AG09309 (cell line): Measurements from ENCODE around the gene NSMF.

Experiments
- DNase-seq: peaks from one replicate; pipeline ENCODE4 v3.0.0-alpha.2; 2010; ENCODE audit warnings: low read depth
- H3K4me3 ChIP-seq: 2 replicates; pipeline ENCODE4 v1.5.1; 2011; ENCODE audit warnings: mild to moderate bottlenecking, low read depth, low read length, moderate library complexity; ENCODE audit not compliant: control insufficient read depth
- CTCF ChIP-seq: IDR thresholded peaks from 2 replicates; pipeline ENCODE4 v1.5.1; 2011; ENCODE audit warnings: mild to moderate bottlenecking, low read depth, low read length, inconsistent platforms; ENCODE audit not compliant: insufficient read depth, control insufficient read depth; ENCODE audit errors: missing control alignments

Gene NSMF

GRCh38 chr9:137459152-137459600 is at the start of gene NSMF:
TSS of gene NSMF (minus strand) at chr9:137459334. CDS start at chr9:137459102, 232 bp downstream.
- DNase-seq: no peak
- peak within 1 kb of the TSS; percentile 61 for H3K4me3 ChIP-seq
- no peak for TF ChIP-seq CTCF

DNA sequence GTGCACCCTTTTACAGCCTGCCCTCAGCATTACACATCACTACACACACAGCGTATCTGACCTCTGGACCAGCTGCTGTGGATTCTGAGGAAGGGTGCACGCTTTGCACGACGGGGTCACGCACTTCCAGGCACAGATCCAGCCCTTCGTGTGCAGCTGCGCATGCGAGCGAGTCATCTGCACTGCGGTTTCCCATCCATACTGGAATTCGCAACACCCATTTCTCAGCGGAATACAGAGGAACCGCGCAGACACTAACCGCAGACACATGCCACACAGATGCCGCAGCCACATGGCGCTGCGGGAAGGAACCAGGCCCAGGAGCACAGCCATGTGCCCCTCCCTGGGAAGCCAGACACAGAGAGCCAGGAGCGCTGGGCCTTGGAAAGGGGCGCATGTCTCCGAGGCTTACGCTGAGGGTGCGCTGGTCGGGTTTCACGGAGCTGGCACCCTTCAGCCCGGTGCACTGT is 47.6 kb upstream of the NSMF start:
- TF ChIP-seq CTCF: no peak
- DNase-seq: no peak
- no peak overlapping the region for H3K4me3 ChIP-seq

DNA sequence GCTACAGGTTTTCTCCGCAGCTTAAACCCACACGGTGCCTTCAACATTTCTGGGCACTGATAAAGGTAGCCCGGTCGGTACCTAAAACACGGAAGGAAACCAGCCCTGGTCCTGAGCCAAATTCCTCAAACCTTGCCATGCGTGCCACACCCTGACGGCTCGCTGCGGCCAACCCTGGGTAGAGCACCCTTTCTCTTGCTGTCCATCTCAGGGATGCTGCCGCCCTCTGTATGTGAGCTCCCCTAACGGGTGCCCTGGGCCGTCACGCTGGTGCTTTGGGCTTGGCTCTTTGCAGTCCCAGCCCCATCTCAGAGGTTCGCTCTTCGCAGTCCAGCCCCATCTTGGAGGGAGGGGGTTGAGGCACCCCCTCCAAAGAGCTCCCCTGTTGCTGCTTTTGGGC is 47.1 kb upstream of the NSMF start:
- H3K4me3 ChIP-seq: no peak overlapping the region
- DNase-seq: no peak
- TF ChIP-seq CTCF: no peak

- TF ChIP-seq CTCF: no peak
- no peak for DNase-seq
- H3K4me3 ChIP-seq: no peak overlapping the region
Measured at GRCh38 chr9:137505421-137506140, 46.4 kb upstream of the NSMF start.

- DNase-seq: no peak
- TF ChIP-seq CTCF: no peak
- H3K4me3 ChIP-seq: no peak overlapping the region
Measured at GRCh38 chr9:137504432-137504777, 45.3 kb upstream of the NSMF start.

GRCh38 chr9:137502008-137502911 is 43.1 kb upstream of the NSMF start:
- DNase-seq: no peak
- no peak overlapping the region for H3K4me3 ChIP-seq
- TF ChIP-seq CTCF: no peak
